Activated CD4-positive, alpha-beta T cell treated with anti-CD3 and anti-CD28 coated beads, Interleukin-2, amount 50 U/mL, for 24 hours (primary cell): ENCODE measurements around the gene OSTF1.
A peak's percentile ranks its signal among the peaks of the same experiment; 100 is the strongest.

Experiments
- DNase-seq, 2 donors: peaks; one replicate each; pipeline ENCODE4 v3.0.0-alpha.2; 2020; ENCODE audit warnings: low read depth in 1 of 2, low spot score in 1 of 2

OSTF1 gene

GRCh38 chr9:75084081-75084672 lies 4.1 kb upstream of the OSTF1 start:
- no peak for DNase-seq

- no peak for DNase-seq
These were observed 2.7 kb upstream of the OSTF1 start for GRCh38 chr9:75085640-75086039.

GRCh38 chr9:75086541-75087288 lies 1.6 kb upstream of the OSTF1 start:
- peak in 1 of 2 donors; percentile 7 for DNase-seq

GRCh38 chr9:75087289-75087823 lies 958 bp upstream of the OSTF1 start:
- peak in 1 of 2 donors; percentile 25 for DNase-seq

GRCh38 chr9:75088646-75089372 lies 495 bp downstream of the OSTF1 start:
- DNase-seq: no peak

GRCh38 chr9:75089373-75089766 lies 1.1 kb downstream of the OSTF1 start:
- DNase-seq: no peak

GRCh38 chr9:75090579-75090978 lies 2.3 kb downstream of the OSTF1 start:
- DNase-seq: no peak

GRCh38 chr9:75092766-75093165 lies 4.5 kb downstream of the OSTF1 start:
- DNase-seq: no peak

- DNase-seq: no peak
These were observed 8.5 kb downstream of the OSTF1 start for GRCh38 chr9:75096796-75097195.

GRCh38 chr9:75101004-75101588 lies 12.8 kb downstream of the OSTF1 start:
- DNase-seq: no peak

- no peak for DNase-seq
These were observed 14.0 kb downstream of the OSTF1 start for GRCh38 chr9:75102177-75102790.

GRCh38 chr9:75104607-75105006 lies 16.3 kb downstream of the OSTF1 start:
- DNase-seq: no peak

- no peak for DNase-seq
These were observed 16.8 kb downstream of the OSTF1 start for GRCh38 chr9:75105019-75105540.

GRCh38 chr9:75105841-75106240 lies 17.5 kb downstream of the OSTF1 start:
- DNase-seq: no peak

- no peak for DNase-seq
These were observed 18.5 kb downstream of the OSTF1 start for GRCh38 chr9:75106857-75107256.

GRCh38 chr9:75108571-75108970 lies 20.3 kb downstream of the OSTF1 start:
- no peak for DNase-seq

- DNase-seq: no peak
These were observed 21.0 kb downstream of the OSTF1 start for GRCh38 chr9:75109210-75109839.

GRCh38 chr9:75111019-75111622 lies 22.8 kb downstream of the OSTF1 start:
- DNase-seq: no peak

- DNase-seq: no peak
These were observed 24.5 kb downstream of the OSTF1 start for GRCh38 chr9:75112789-75113188.

- DNase-seq: no peak
These were observed 28.0 kb downstream of the OSTF1 start for GRCh38 chr9:75116306-75116705.
